ENCODE results near the gene F8. TPM values are rescaled to one million over a fixed set of nuclear protein-coding genes. Genes with fewer than 3 reads are reported as not detected.

Gene F8
- total and polyA plus RNA-seq, 4 donors: 2.7 to 49.9 (median 15.2) TPM

DNA sequence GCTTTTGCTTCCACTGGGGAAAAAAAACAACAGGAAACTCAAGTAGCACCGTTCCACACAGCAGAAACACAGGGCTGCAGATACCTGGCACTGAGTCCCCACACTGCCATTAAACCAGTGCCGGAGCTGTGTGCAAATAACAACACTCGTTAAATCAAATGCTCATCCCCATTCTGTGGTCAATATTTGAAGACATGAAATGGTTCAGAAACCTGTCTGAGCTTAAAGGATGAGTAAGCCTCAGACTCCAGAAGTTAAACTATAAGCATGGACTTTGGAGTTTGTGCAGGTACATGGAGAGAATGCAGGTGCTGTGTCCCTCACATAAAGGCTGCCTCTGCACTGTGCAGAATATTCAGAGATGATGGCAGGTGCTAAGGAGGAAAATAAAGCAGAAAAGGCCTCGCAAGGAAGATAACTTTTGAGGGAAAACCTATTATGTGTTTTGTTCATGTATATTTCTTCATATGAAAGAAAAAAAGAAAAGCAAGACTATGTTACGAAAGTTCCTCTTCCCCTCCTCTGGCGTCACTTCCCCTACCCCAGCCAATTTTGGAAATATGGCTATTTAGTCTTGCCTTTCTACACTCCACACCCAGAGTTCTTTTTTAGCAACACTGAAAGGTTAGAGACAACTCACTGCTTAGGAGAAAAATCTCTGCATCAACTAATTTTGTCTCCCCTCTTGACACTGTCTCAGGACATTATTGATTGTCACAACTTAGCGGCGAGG is 221.9 kb downstream of the F8 start:
- no peaks in the 10 kb centered on the region for H3K36me3 ChIP-seq (ENCODE audit: control insufficient read depth in 1 of 2, insufficient read depth in 2 of 2, low read length in 1 of 2)
- no peak overlapping the region for H3K4me3 ChIP-seq (ENCODE audit: low read length in 2 of 2)
- no peaks in the 10 kb centered on the region for H3K4me1 ChIP-seq (ENCODE audit: control insufficient read depth in 1 of 2, insufficient read depth in 2 of 2, low read length in 2 of 2)
- H3K9me3 ChIP-seq (ENCODE audit: control insufficient read depth, low read length): no peaks in the 10 kb centered on the region
- WGBS, 2 donors: 81 to 86% methylated on average over 8 of the region's 8 CpGs
- DNase-seq (no peak), ATAC-seq (ENCODE audit: low FRiP score) (no peak)
- no peak overlapping the region for H3K27ac ChIP-seq (ENCODE audit: low read depth in 1 of 2, low read length in 2 of 2)
- no peaks in the 10 kb centered on the region for H3K27me3 ChIP-seq (ENCODE audit: control insufficient read depth in 1 of 2, insufficient read depth in 2 of 2, low read length in 1 of 2)
- intact Hi-C loops (cut with DNase I): no loop called here

DNA sequence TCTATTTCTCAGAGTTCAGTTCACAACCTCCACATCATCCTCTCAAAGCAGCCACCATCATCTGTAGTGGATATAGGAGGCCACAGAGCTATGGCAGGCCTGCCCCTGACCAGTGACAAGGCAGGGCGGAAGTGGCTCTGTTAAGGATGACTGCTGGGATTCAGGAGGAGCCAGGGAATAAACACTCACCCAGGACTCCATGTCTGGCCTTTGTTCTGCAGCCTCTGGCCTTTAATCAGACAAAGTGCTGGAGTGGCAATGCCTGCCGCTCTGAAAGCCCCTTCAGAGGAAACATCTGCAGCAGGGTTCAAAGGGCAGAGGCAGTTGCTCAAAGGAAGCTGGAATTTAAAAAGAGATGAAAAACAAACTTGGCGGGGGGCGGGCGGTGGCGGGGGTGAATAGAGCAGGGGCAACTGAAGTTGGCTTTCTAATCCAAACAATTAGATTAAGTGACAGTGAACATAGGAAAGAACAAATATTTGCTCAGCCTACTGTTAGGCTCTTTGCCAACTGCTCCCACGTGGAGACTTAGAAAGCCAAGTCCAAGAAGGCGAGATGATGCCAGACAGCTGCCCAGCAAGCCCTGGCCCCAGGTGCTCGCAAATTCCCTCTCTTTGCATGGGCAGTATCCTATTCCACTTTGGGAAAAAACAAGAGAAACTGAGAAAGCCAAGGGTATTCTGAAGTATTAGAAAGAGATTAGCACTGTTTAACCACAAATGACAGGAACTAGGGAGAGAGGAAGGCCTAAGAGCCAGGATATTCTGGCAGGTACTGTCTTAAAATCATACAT is 222.8 kb downstream of the F8 start:
- Histone ChIP-seq H3K27me3 (ENCODE audit: control insufficient read depth in 1 of 2, insufficient read depth in 2 of 2, low read length in 1 of 2) (no peaks in the 10 kb centered on the region), H3K4me3 (ENCODE audit: low read length in 2 of 2) (no peak overlapping the region), H3K9me3 (ENCODE audit: control insufficient read depth, low read length) (no peaks in the 10 kb centered on the region), H3K36me3 (ENCODE audit: control insufficient read depth in 1 of 2, insufficient read depth in 2 of 2, low read length in 1 of 2) (no peaks in the 10 kb centered on the region), H3K27ac (ENCODE audit: low read depth in 1 of 2, low read length in 2 of 2) (no peak overlapping the region), H3K4me1 (ENCODE audit: control insufficient read depth in 1 of 2, insufficient read depth in 2 of 2, low read length in 2 of 2) (no peaks in the 10 kb centered on the region)
- DNase-seq (no peak), ATAC-seq (ENCODE audit: low FRiP score) (peak; percentile 36)
- WGBS, 2 donors: 67 to 78% methylated on average over 9 of the region's 9 CpGs
- intact Hi-C loops (cut with DNase I): no loop called here

DNA sequence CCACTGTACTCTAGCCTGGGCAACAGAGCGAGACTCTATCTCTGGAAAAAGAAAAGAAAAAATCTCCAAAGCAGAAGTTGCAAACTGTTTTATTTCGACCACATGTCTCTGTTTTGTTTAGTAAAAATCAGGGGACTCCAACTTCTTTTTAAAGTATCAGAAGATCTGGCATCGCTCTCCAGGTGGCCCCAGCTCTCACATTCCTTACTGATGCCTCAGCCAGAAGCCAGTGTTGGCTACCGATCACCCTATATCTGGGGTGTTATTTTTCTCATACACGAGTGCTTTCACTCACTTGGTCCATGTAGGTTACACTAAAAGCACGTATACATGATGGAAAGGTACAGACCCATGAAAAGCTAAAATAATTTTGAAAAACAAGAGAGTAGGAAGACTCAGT is 225.5 kb downstream of the F8 start:
- intact Hi-C loops (cut with DNase I): no loop called here
- H3K9me3 ChIP-seq (ENCODE audit: control insufficient read depth, low read length): no peaks in the 10 kb centered on the region
- 63 to 69% methylated on average over 6 of the region's 6 CpGs for WGBS, 2 donors
- no peaks in the 10 kb centered on the region for H3K36me3 ChIP-seq (ENCODE audit: control insufficient read depth in 1 of 2, insufficient read depth in 2 of 2, low read length in 1 of 2)
- no peaks in the 10 kb centered on the region for H3K4me1 ChIP-seq (ENCODE audit: control insufficient read depth in 1 of 2, insufficient read depth in 2 of 2, low read length in 2 of 2)
- DNase-seq: no peak
- no peaks in the 10 kb centered on the region for H3K27me3 ChIP-seq (ENCODE audit: control insufficient read depth in 1 of 2, insufficient read depth in 2 of 2, low read length in 1 of 2)
- H3K4me3 ChIP-seq (ENCODE audit: low read length in 2 of 2): no peak overlapping the region
- no peak overlapping the region for H3K27ac ChIP-seq (ENCODE audit: low read depth in 1 of 2, low read length in 2 of 2)
- no peak for ATAC-seq (ENCODE audit: low FRiP score)

DNA sequence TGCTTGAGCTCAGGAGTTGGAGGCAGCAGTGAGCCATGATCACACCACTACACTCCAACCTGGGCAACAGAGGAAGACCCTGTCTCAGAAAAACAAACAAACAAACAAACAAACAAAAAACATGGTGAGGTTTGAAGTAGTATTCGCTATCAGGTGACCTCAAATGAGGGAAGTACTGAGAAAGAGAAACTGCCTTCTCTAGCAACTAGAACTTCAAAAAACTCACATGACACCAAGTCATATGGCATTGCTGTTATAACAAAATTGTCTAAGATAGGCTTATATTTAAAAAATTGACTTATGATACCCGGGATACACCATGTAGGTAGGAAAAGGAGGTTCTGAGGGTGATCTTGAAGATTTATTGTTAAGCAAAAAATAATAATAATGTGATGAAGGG is 227.5 kb downstream of the F8 start:
- intact Hi-C loops (cut with DNase I): no loop called here

DNA sequence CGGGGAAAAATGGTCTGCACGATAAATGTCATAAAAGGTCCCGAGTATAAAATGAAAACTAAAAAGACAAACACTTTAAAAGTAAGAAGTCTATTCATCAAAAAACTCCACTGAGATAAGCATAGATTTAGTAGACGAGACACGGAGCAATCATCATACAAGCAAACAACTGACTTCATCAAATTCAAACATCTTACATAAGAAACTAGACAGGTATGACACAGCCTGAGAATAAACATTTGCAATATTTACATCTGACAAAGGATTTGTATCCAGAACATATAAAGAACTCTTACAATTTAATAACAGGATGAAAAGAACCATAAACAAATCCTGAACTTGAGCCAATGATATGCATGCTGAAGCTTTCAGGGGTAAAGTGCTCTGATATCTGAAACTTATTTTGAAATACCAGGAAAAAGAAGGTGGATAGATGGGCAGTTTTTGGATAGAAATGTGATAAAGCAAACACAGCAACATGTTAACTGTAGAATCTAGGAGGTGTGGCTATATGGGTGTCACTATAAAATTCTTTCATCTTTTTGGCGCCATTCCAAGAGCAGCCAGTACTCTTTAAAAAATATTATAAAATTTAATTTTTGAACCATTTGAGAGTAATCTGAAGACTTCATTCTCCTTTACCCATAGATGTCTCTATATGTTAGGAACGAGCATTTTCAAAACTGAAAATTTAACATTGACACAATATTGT is 229.3 kb downstream of the F8 start:
- ATAC-seq (ENCODE audit: low FRiP score): no peak
- Histone ChIP-seq H3K4me1 (ENCODE audit: control insufficient read depth in 1 of 2, insufficient read depth in 2 of 2, low read length in 2 of 2) (peaks cover 0 to 1% of the 10 kb centered on the region in 2 donors), H3K27ac (ENCODE audit: low read depth in 1 of 2, low read length in 2 of 2) (no peak overlapping the region), H3K4me3 (ENCODE audit: low read length in 2 of 2) (no peak overlapping the region), H3K36me3 (ENCODE audit: control insufficient read depth in 1 of 2, insufficient read depth in 2 of 2, low read length in 1 of 2) (no peaks in the 10 kb centered on the region), H3K9me3 (ENCODE audit: control insufficient read depth, low read length) (no peaks in the 10 kb centered on the region), H3K27me3 (ENCODE audit: control insufficient read depth in 1 of 2, insufficient read depth in 2 of 2, low read length in 1 of 2) (no peaks in the 10 kb centered on the region)
- no peak for DNase-seq
- intact Hi-C loops (cut with DNase I): no loop called here
- 74 to 86% methylated on average over 7 of the region's 7 CpGs for WGBS, 2 donors

More for the DNA sequence above, 227.5 kb downstream of the F8 start:
- ATAC-seq (ENCODE audit: low FRiP score): no peak
- Histone ChIP-seq H3K36me3 (ENCODE audit: control insufficient read depth in 1 of 2, insufficient read depth in 2 of 2, low read length in 1 of 2) (no peaks in the 10 kb centered on the region), H3K4me3 (ENCODE audit: low read length in 2 of 2) (no peak overlapping the region), H3K4me1 (ENCODE audit: control insufficient read depth in 1 of 2, insufficient read depth in 2 of 2, low read length in 2 of 2) (peaks cover 0 to 1% of the 10 kb centered on the region in 2 donors), H3K27me3 (ENCODE audit: control insufficient read depth in 1 of 2, insufficient read depth in 2 of 2, low read length in 1 of 2) (no peaks in the 10 kb centered on the region), H3K27ac (ENCODE audit: low read depth in 1 of 2, low read length in 2 of 2) (no peak overlapping the region), H3K9me3 (ENCODE audit: control insufficient read depth, low read length) (no peaks in the 10 kb centered on the region)
- WGBS, 2 donors: 79 to 90% methylated on average over 2 of the region's 2 CpGs
- DNase-seq: no peak

DNA sequence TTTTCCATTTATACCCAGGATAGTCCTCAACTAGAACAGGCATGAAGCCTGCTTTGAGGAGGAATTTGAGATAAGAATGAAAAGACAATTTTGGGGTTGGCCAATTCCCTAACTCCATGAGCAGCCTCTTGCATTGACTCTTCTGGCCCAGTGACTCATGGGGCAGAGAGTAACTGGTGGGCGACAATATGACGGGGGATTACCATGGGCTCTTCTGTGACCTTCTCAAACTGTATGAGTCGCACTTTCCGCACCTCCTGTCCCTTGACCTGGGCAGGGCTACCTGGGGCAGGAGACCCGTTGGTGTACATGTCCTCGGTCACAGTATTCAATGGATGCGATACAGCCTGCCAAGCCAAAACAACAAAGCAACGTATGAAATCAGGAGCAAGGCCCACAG is 230.6 kb downstream of the F8 start:
- Histone ChIP-seq H3K4me3 (ENCODE audit: low read length in 2 of 2) (no peak overlapping the region), H3K36me3 (ENCODE audit: control insufficient read depth in 1 of 2, insufficient read depth in 2 of 2, low read length in 1 of 2) (no peaks in the 10 kb centered on the region), H3K4me1 (ENCODE audit: control insufficient read depth in 1 of 2, insufficient read depth in 2 of 2, low read length in 2 of 2) (peaks cover 0 to 1% of the 10 kb centered on the region in 2 donors), H3K27ac (ENCODE audit: low read depth in 1 of 2, low read length in 2 of 2) (no peak overlapping the region), H3K9me3 (ENCODE audit: control insufficient read depth, low read length) (no peaks in the 10 kb centered on the region), H3K27me3 (ENCODE audit: control insufficient read depth in 1 of 2, insufficient read depth in 2 of 2, low read length in 1 of 2) (no peaks in the 10 kb centered on the region)
- ATAC-seq (ENCODE audit: low FRiP score) (no peak), DNase-seq (no peak)
- intact Hi-C loops (cut with DNase I): no loop called here
- WGBS, 2 donors: 91 to 92% methylated on average over 8 of the region's 8 CpGs

DNA sequence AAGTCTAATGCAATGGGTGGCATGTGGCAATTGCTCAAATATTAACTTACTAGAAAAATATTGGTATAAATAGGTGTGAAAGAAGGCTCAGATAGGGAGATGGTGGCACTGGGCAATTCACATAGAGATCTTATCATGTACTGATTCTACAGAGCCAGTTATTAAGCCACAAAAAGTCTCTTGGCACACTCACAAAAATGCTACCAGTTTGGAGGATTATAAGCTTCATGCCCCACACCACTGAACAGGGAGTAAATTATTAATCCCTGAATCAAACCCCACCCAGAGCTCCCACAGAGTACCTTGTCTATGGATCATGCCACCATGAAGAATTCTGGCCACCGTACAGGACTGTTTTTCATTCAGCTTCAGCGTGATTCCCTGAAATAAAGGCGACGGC is 231.1 kb downstream of the F8 start:
- no peak for DNase-seq
- 47 to 74% methylated on average over 4 of the region's 4 CpGs for WGBS, 2 donors

More for the DNA sequence above, 231.1 kb downstream of the F8 start:
- no peaks in the 10 kb centered on the region for H3K27me3 ChIP-seq (ENCODE audit: control insufficient read depth in 1 of 2, insufficient read depth in 2 of 2, low read length in 1 of 2)
- no peak overlapping the region for H3K4me3 ChIP-seq (ENCODE audit: low read length in 2 of 2)
- H3K9me3 ChIP-seq (ENCODE audit: control insufficient read depth, low read length): no peaks in the 10 kb centered on the region
- H3K27ac ChIP-seq (ENCODE audit: low read depth in 1 of 2, low read length in 2 of 2): no peak overlapping the region
- H3K36me3 ChIP-seq (ENCODE audit: control insufficient read depth in 1 of 2, insufficient read depth in 2 of 2, low read length in 1 of 2): no peaks in the 10 kb centered on the region
- H3K4me1 ChIP-seq (ENCODE audit: control insufficient read depth in 1 of 2, insufficient read depth in 2 of 2, low read length in 2 of 2): peaks cover 0 to 1% of the 10 kb centered on the region in 2 donors
- intact Hi-C loops (cut with DNase I): no loop called here
- no peak for ATAC-seq (ENCODE audit: low FRiP score)
